Stimulated activated memory B cell treated with anti-CD40 and anti-IgM and Interleukin-4, amounts not matched to agents 10 μg/mL and 1 μg/mL and 100 μg/mL, for 72 hours (primary cell): ENCODE results near the gene TIMM50.

Experiments
- ATAC-seq: fragments of 150-1000 bp; cut with Tn5 transposase; 2 replicates; pipeline ENCODE4 v1.10.0; 2021
- H3K27ac Mint-ChIP-seq: one replicate; pipeline ENCODE4 v1.8.0; 2022; ENCODE audit warnings: mild to moderate bottlenecking, mixed read lengths
- H3K27me3 Mint-ChIP-seq: one replicate; pipeline ENCODE4 v1.8.0; 2022; ENCODE audit warnings: mixed read lengths
- H3K36me3 Mint-ChIP-seq: one replicate; pipeline ENCODE4 v1.8.0; 2022; ENCODE audit warnings: mixed read lengths
- H3K4me1 Mint-ChIP-seq: one replicate; pipeline ENCODE4 v1.8.0; 2022; ENCODE audit warnings: mixed read lengths
- H3K4me3 Mint-ChIP-seq: one replicate; pipeline ENCODE4 v1.8.0; 2022; ENCODE audit warnings: mild to moderate bottlenecking, moderate library complexity, mixed read lengths
- H3K9me3 Mint-ChIP-seq: one replicate; pipeline ENCODE4 v1.8.0; 2022; ENCODE audit warnings: mixed read lengths

The TIMM50 gene

GRCh38 chr19:39506944-39507714 lies 26.5 kb downstream of the TIMM50 start:
- Mint-ChIP-seq H3K27me3 (peaks cover 44% of the 10 kb centered on the region), H3K4me1 (peaks cover 30% of the 10 kb centered on the region), H3K9me3 (no peaks in the 10 kb centered on the region), H3K36me3 (no peaks in the 10 kb centered on the region), H3K27ac (peak overlapping the region; percentile 67), H3K4me3 (peak overlapping the region; percentile 87)
- peak; percentile 84 for ATAC-seq

- Mint-ChIP-seq H3K4me1 (peaks cover 30% of the 10 kb centered on the region), H3K27ac (peak overlapping the region; percentile 67), H3K36me3 (no peaks in the 10 kb centered on the region), H3K9me3 (no peaks in the 10 kb centered on the region), H3K27me3 (peaks cover 50% of the 10 kb centered on the region), H3K4me3 (peak overlapping the region; percentile 87)
- ATAC-seq: no peak
Measured at GRCh38 chr19:39507715-39508364, 27.2 kb downstream of the TIMM50 start.

GRCh38 chr19:39508629-39509028 lies 28.0 kb downstream of the TIMM50 start:
- Mint-ChIP-seq H3K36me3 (no peaks in the 10 kb centered on the region), H3K4me3 (no peak overlapping the region), H3K9me3 (no peaks in the 10 kb centered on the region), H3K27ac (no peak overlapping the region), H3K27me3 (peaks cover 42% of the 10 kb centered on the region), H3K4me1 (peaks cover 23% of the 10 kb centered on the region)
- ATAC-seq: no peak

- no peak for ATAC-seq
- peaks cover 20% of the 10 kb centered on the region for H3K4me1 Mint-ChIP-seq
- no peak overlapping the region for H3K27ac Mint-ChIP-seq
- no peaks in the 10 kb centered on the region for H3K9me3 Mint-ChIP-seq
- H3K4me3 Mint-ChIP-seq: no peak overlapping the region
- H3K36me3 Mint-ChIP-seq: no peaks in the 10 kb centered on the region
- peaks cover 36% of the 10 kb centered on the region for H3K27me3 Mint-ChIP-seq
Measured at GRCh38 chr19:39509233-39509632, 28.6 kb downstream of the TIMM50 start.

- Mint-ChIP-seq H3K27ac (no peak overlapping the region), H3K36me3 (no peaks in the 10 kb centered on the region), H3K4me1 (peaks cover 25% of the 10 kb centered on the region), H3K27me3 (peaks cover 46% of the 10 kb centered on the region), H3K4me3 (no peak overlapping the region), H3K9me3 (no peaks in the 10 kb centered on the region)
- no peak for ATAC-seq
Measured at GRCh38 chr19:39512988-39513387, 32.4 kb downstream of the TIMM50 start.

- Mint-ChIP-seq H3K27ac (peak within 1 kb of the TSS; percentile 33), H3K4me3 (peak within 1 kb of the TSS; percentile 69), H3K36me3 (no peaks in the 10 kb centered on the region), H3K27me3 (peaks cover 51% of the 10 kb centered on the region), H3K4me1 (peaks cover 22% of the 10 kb centered on the region), H3K9me3 (no peaks in the 10 kb centered on the region)
- ATAC-seq: peak; percentile 51
Measured at GRCh38 chr19:39514840-39515550, 34.4 kb downstream of the TIMM50 start, which contains the start of gene SELENOV. Gene SELENOV (plus strand): TSS chr19:39515139. CDS start chr19:39515213, 74 bp downstream.

GRCh38 chr19:39515551-39516191 lies 35.0 kb downstream of the TIMM50 start:
- H3K4me3 Mint-ChIP-seq: peak overlapping the region; percentile 68
- peak overlapping the region; percentile 33 for H3K27ac Mint-ChIP-seq
- H3K27me3 Mint-ChIP-seq: peaks cover 51% of the 10 kb centered on the region
- H3K4me1 Mint-ChIP-seq: peaks cover 22% of the 10 kb centered on the region
- no peaks in the 10 kb centered on the region for H3K36me3 Mint-ChIP-seq
- ATAC-seq: no peak
- no peaks in the 10 kb centered on the region for H3K9me3 Mint-ChIP-seq

- Mint-ChIP-seq H3K4me3 (peak overlapping the region; percentile 36), H3K27me3 (peaks cover 51% of the 10 kb centered on the region)
Measured at GRCh38 chr19:39516270-39516669, 35.6 kb downstream of the TIMM50 start.

GRCh38 chr19:39517432-39517831 lies 36.8 kb downstream of the TIMM50 start:
- Mint-ChIP-seq H3K9me3 (no peaks in the 10 kb centered on the region), H3K4me3 (no peak overlapping the region), H3K36me3 (no peaks in the 10 kb centered on the region), H3K27me3 (peaks cover 45% of the 10 kb centered on the region), H3K4me1 (peaks cover 22% of the 10 kb centered on the region), H3K27ac (no peak overlapping the region)
- no peak for ATAC-seq

More at GRCh38 chr19:39516270-39516669, 35.6 kb downstream of the TIMM50 start:
- no peak for ATAC-seq
- no peaks in the 10 kb centered on the region for H3K9me3 Mint-ChIP-seq
- peak overlapping the region; percentile 25 for H3K27ac Mint-ChIP-seq
- H3K4me1 Mint-ChIP-seq: peaks cover 22% of the 10 kb centered on the region
- no peaks in the 10 kb centered on the region for H3K36me3 Mint-ChIP-seq

- H3K27me3 Mint-ChIP-seq: peaks cover 42% of the 10 kb centered on the region
- H3K36me3 Mint-ChIP-seq: no peaks in the 10 kb centered on the region
- peaks cover 22% of the 10 kb centered on the region for H3K4me1 Mint-ChIP-seq
- H3K9me3 Mint-ChIP-seq: no peaks in the 10 kb centered on the region
- no peak overlapping the region for H3K4me3 Mint-ChIP-seq
- no peak overlapping the region for H3K27ac Mint-ChIP-seq
- ATAC-seq: no peak
Measured at GRCh38 chr19:39518458-39518857, 37.8 kb downstream of the TIMM50 start.

GRCh38 chr19:39518975-39519374 lies 38.3 kb downstream of the TIMM50 start:
- ATAC-seq: no peak
- peaks cover 42% of the 10 kb centered on the region for H3K27me3 Mint-ChIP-seq
- H3K4me3 Mint-ChIP-seq: no peak overlapping the region
- no peak overlapping the region for H3K27ac Mint-ChIP-seq
- no peaks in the 10 kb centered on the region for H3K9me3 Mint-ChIP-seq
- H3K4me1 Mint-ChIP-seq: peaks cover 22% of the 10 kb centered on the region
- H3K36me3 Mint-ChIP-seq: no peaks in the 10 kb centered on the region

- Mint-ChIP-seq H3K27ac (no peak overlapping the region), H3K27me3 (peaks cover 26% of the 10 kb centered on the region), H3K4me1 (peaks cover 8% of the 10 kb centered on the region), H3K9me3 (no peaks in the 10 kb centered on the region), H3K4me3 (no peak overlapping the region), H3K36me3 (peaks cover 5% of the 10 kb centered on the region)
- ATAC-seq: no peak
Measured at GRCh38 chr19:39520541-39521484, 40.2 kb downstream of the TIMM50 start.

GRCh38 chr19:39524495-39524894 lies 43.9 kb downstream of the TIMM50 start:
- ATAC-seq: peak; percentile 81
- Mint-ChIP-seq H3K27me3 (no peaks in the 10 kb centered on the region), H3K9me3 (no peaks in the 10 kb centered on the region), H3K27ac (peak overlapping the region; percentile 27), H3K36me3 (peaks cover 5% of the 10 kb centered on the region), H3K4me3 (no peak overlapping the region), H3K4me1 (peaks cover 5% of the 10 kb centered on the region)

GRCh38 chr19:39525205-39525604 lies 44.6 kb downstream of the TIMM50 start:
- ATAC-seq: no peak
- no peak overlapping the region for H3K27ac Mint-ChIP-seq
- no peaks in the 10 kb centered on the region for H3K9me3 Mint-ChIP-seq
- peaks cover 5% of the 10 kb centered on the region for H3K36me3 Mint-ChIP-seq
- no peak overlapping the region for H3K4me3 Mint-ChIP-seq
- peaks cover 5% of the 10 kb centered on the region for H3K4me1 Mint-ChIP-seq
- H3K27me3 Mint-ChIP-seq: no peaks in the 10 kb centered on the region
